Thyroid gland (tissue), 4 donors: ENCODE measurements around the gene SMARCC2.

Experiments
- CTCF ChIP-seq, 6 experiments: fragments of 200-600 bp in 3 of 6; fragments of 450-650 bp in 3 of 6; sonication (generic) in 3 of 6; IDR thresholded peaks; one replicate each; pipeline ENCODE4 v1.5.1; 2016 to 2019; ENCODE audit warnings: antibody characterized with exemption in 6 of 6, mild to moderate bottlenecking in 2 of 6, inconsistent platforms in 1 of 6, moderate library complexity in 1 of 6
- POLR2A ChIP-seq, 2 donors: fragments of 450-650 bp; IDR thresholded peaks; one replicate each; pipeline ENCODE4 v1.6.1; 2017; ENCODE audit warnings: antibody characterized with exemption in 2 of 2, mild to moderate bottlenecking in 2 of 2, moderate library complexity in 1 of 2

GRCh38 chr12:56134897-56135296, 54.4 kb downstream of the SMARCC2 start:
- no peak for TF ChIP-seq CTCF (IDR thresholded peaks at IDR 0.05)
- TF ChIP-seq POLR2A (IDR thresholded peaks at IDR 0.05), result no peak
